ENCODE measurements around the gene CSNK1A1L.
"Not testable (repeated sequence)": the region's sequence is repeated elsewhere in the genome, so short reads cannot be mapped to it uniquely, and the experiment has no call there.

The CSNK1A1L gene

DNA sequence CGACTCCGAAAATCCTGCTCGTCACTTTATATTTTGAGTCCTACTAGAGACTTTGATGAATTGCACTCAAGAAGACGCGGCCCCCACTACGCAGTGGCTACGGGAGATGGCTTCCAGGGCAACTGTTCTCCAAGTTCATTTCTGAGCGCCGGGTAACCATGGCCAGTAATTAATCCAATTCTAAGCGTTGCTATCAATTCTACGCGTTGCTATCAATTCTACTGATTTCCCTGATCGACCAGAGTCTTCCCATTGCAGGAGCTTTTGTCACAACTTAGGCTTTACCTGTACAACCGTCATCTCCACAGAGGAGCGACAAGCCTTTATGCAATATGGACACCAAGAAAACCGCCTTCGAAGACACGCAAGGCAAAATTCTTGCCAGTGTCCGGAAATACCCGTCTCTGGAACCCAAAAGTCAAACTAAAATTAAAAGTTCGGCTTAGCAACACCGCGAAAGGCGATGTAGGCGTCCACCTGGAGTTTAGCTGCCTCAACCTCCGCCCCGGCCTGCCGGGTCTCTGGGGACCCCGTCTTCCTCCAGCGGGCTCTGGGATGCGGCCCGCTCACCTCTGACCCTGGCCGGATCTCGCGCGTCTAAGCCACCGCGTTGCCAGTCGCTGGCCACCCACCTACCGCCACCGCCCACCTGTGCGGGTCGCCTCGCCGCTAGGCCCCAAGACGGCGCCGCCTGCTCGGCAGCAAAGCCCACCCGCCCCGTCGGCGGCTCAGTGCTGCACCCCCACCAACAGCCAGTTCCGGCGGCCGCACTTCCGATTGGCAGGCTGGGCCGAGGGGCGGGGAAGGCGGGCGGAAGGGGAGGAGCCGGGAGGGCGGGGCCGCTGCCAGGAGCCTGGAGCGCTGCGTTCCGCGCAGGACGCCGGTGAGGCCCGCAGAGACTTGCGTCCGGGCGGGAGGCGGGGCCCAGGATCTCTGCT is 46.3 kb downstream of the CSNK1A1L start, which contains the start of gene SUPT20H:
TSS of gene SUPT20H (minus strand) at position 779 of the 938 bp plus-strand sequence. CDS start 8,198 bp downstream, outside the sequence.
- peak; percentile 91 for DNase-seq (ENCODE audit: low spot score)

- DNase-seq (ENCODE audit: low spot score): not testable (repeated sequence)
Measured at GRCh38 chr13:37056228-37056627, 49.2 kb downstream of the CSNK1A1L start.
